A549 (cell line): ENCODE results near the gene ENPP1. TPM values are rescaled to one million over a fixed set of nuclear protein-coding genes. Genes with fewer than 3 reads are reported as not detected.

Experiments used
- ATAC-seq, 2 experiments: fragments of 200-7000 bp in 1 of 2; fragments of >200 bp in 1 of 2; cut with Nextera tagmentation in 1 of 2; cut with Tn5 transposase in 1 of 2; 3 replicates each; pipeline versions ENCODE4 v1.8.0 to v1.9.1; 2018 to 2020; ENCODE audit warnings: mild to moderate bottlenecking in 1 of 2, moderate library complexity in 1 of 2
- CTCF ChIA-PET: fragments of 300-600 bp; sonication (Branson Sonifier 250); formaldehyde crosslinking; extraction: SDS; loops from one replicate; lab custom pipeline; 2021; ENCODE audit warnings: antibody characterized with exemption, inconsistent platforms; lab: Yijun Ruan, JAX
- POLR2A ChIA-PET: fragments of 350-600 bp; formaldehyde crosslinking; extraction: SDS; loops from one replicate; lab custom pipeline; 2021; ENCODE audit warnings: antibody characterized with exemption, inconsistent platforms; lab: Yijun Ruan, JAX
- DNase-seq, 2 experiments: peaks; one replicate each; pipeline versions ENCODE4 v3.0.0 to v3.0.0-alpha.2; 2011 to 2016; ENCODE audit warnings: low read depth in 1 of 2, low spot score in 1 of 2
- FAIRE-seq: peaks from 2 replicates; lab custom pipeline; 2011; peaks lifted over from hg19 to GRCh38; lab: Jason Lieb, UNC
- H3K27ac ChIP-seq, 2 experiments: fragments of >200 bp; sonication (Bioruptor Twin); formaldehyde crosslinking; 3 replicates each; pipeline ENCODE4 v1.5.1; 2016 to 2017
- H3K4me1 ChIP-seq: fragments of >200 bp; sonication (Bioruptor Twin); formaldehyde crosslinking; 3 replicates; pipeline ENCODE4 v1.6.1; 2016
- H3K4me2 ChIP-seq: fragments of >200 bp; sonication (Bioruptor Twin); formaldehyde crosslinking; 3 replicates; pipeline ENCODE4 v1.6.1; 2016
- H3K4me3 ChIP-seq: fragments of >200 bp; sonication (Bioruptor Twin); formaldehyde crosslinking; 3 replicates; pipeline ENCODE4 v1.5.1; 2016
- H3K9me3 ChIP-seq: fragments of >200 bp; sonication (Bioruptor Twin); formaldehyde crosslinking; 3 replicates; pipeline ENCODE4 v1.6.1; 2016
- CHD2 ChIP-seq: fragments of 150-350 bp; IDR thresholded peaks from 2 replicates; pipeline ENCODE4 v1.6.1; 2014; ENCODE audit warnings: low read length; ENCODE audit not compliant: partially characterized antibody
- FOXS1 ChIP-seq: fragments of 250-450 bp; sonication (Bioruptor Pico); IDR thresholded peaks from 2 replicates; pipeline ENCODE4 v1.5.0; 2020; ENCODE audit warnings: mild to moderate bottlenecking, moderate library complexity
- GATA3 ChIP-seq: IDR thresholded peaks from 2 replicates; pipeline ENCODE4 v1.6.1; 2012; ENCODE audit warnings: borderline replicate concordance
- HDAC2 ChIP-seq: fragments of 200-600 bp; sonication (generic); IDR thresholded peaks from 2 replicates; pipeline ENCODE4 v1.6.1; 2016
- HOXA7 ChIP-seq: fragments of 250-450 bp; sonication (Bioruptor Pico); IDR thresholded peaks from 2 replicates; pipeline ENCODE4 v1.5.0; 2020; ENCODE audit warnings: mild to moderate bottlenecking, moderate library complexity
- HOXB13 ChIP-seq: fragments of 250-450 bp; sonication (Bioruptor Pico); IDR thresholded peaks from 2 replicates; pipeline ENCODE4 v1.5.0; 2020; ENCODE audit warnings: low read depth, mild to moderate bottlenecking, moderate library complexity
- JUN ChIP-seq, 2 experiments: fragments of >200 bp; sonication (Bioruptor Twin); formaldehyde crosslinking; IDR thresholded peaks; 2 replicates in 1 of 2; 3 replicates in 1 of 2; pipeline ENCODE4 v1.6.1; 2016 to 2017
- KDM1A ChIP-seq: fragments of 200-600 bp; sonication (generic); IDR thresholded peaks from 2 replicates; pipeline ENCODE4 v1.6.1; 2016; ENCODE audit warnings: low read depth, mild to moderate bottlenecking
- KDM5A ChIP-seq: fragments of 200-600 bp; sonication (generic); IDR thresholded peaks from 2 replicates; pipeline ENCODE4 v1.6.1; 2016; ENCODE audit warnings: antibody characterized with exemption, mild to moderate bottlenecking
- MAFK ChIP-seq: fragments of 450-650 bp; IDR thresholded peaks from 2 replicates; pipeline ENCODE4 v1.6.1; 2014; ENCODE audit not compliant: partially characterized antibody
- MAZ ChIP-seq: fragments of 150-350 bp; IDR thresholded peaks from 2 replicates; pipeline ENCODE4 v1.6.1; 2014; ENCODE audit warnings: antibody characterized with exemption, low read depth, low read length, borderline replicate concordance
- MYC ChIP-seq: IDR thresholded peaks from 2 replicates; pipeline ENCODE4 v1.6.1; 2012; ENCODE audit warnings: mild to moderate bottlenecking, inconsistent platforms, low read length, improper control_type of control experiment, borderline replicate concordance
- PHF8 ChIP-seq: fragments of 200-600 bp; sonication (generic); IDR thresholded peaks from 2 replicates; pipeline ENCODE4 v1.6.1; 2016; ENCODE audit warnings: low read depth, mild to moderate bottlenecking, antibody characterized with exemption, moderate library complexity, borderline replicate concordance
- POLR2AphosphoS2 ChIP-seq: conservative IDR thresholded peaks from 2 replicates; pipeline ENCODE4 v1.6.1; 2012; ENCODE audit warnings: low read length, improper control_type of control experiment, inconsistent platforms
- RARB ChIP-seq: fragments of 250-450 bp; sonication (Bioruptor Pico); IDR thresholded peaks from 2 replicates; pipeline ENCODE4 v1.8.0; 2021; ENCODE audit warnings: mild to moderate bottlenecking, moderate library complexity
- RCOR1 ChIP-seq: fragments of 150-350 bp; IDR thresholded peaks from 2 replicates; pipeline ENCODE4 v1.6.1; 2014; ENCODE audit warnings: antibody characterized with exemption, low read length, low read depth
- RNF2 ChIP-seq: fragments of 200-600 bp; sonication (generic); IDR thresholded peaks from 2 replicates; pipeline ENCODE4 v1.6.1; 2016; ENCODE audit warnings: low read depth, mild to moderate bottlenecking, antibody characterized with exemption, moderate library complexity, borderline replicate concordance
- SMC3 ChIP-seq: fragments of >200 bp; sonication (Bioruptor Twin); formaldehyde crosslinking; IDR thresholded peaks from 3 replicates; pipeline ENCODE4 v1.6.1; 2018; ENCODE audit warnings: inconsistent platforms
- SREBF2 ChIP-seq: fragments of 450-650 bp; IDR thresholded peaks from 2 replicates; pipeline ENCODE4 v1.6.1; 2014; ENCODE audit warnings: mild to moderate bottlenecking, moderate library complexity
- TP53 ChIP-seq: fragments of 250-450 bp; sonication (Bioruptor Pico); IDR thresholded peaks from 2 replicates; pipeline ENCODE4 v1.5.0; 2021; ENCODE audit warnings: mild to moderate bottlenecking, moderate library complexity
- USF2 ChIP-seq: fragments of 450-650 bp; IDR thresholded peaks from 2 replicates; pipeline ENCODE4 v1.6.1; 2014; ENCODE audit warnings: antibody characterized with exemption
- ZC3H11A ChIP-seq: fragments of 450-650 bp; IDR thresholded peaks from 2 replicates; pipeline ENCODE4 v1.6.1; 2014; ENCODE audit warnings: antibody characterized with exemption, mild to moderate bottlenecking
- ZFP36 ChIP-seq: fragments of 450-650 bp; IDR thresholded peaks from 2 replicates; pipeline ENCODE4 v1.6.1; 2014; ENCODE audit warnings: borderline replicate concordance; ENCODE audit not compliant: partially characterized antibody
- WGBS: methylation state at CpG from one replicate; pipeline ENCODE4 v1.1.6; 2017; ENCODE audit errors: missing lambda C conversion rate; 5-methylcytosine and 5-hydroxymethylcytosine counted together
- polyA plus RNA-seq, 4 experiments: library from polyadenylated mRNA; depleted of rRNA in 3 of 4; stranded (reverse); fragments of >200 nt; fragmentation: RNase III in 1 of 4; extraction: RNeasy Plus Mini Kit Qiagen cat#74134 plus additional on column Dnase treatment in 1 of 4; gene quantifications; 2 replicates in 3 of 4; 3 replicates in 1 of 4; pipeline ENCODE4 v1.2.3, GENCODE V29; 2011 to 2017
- TF ChIP-seq, protein P1 (sequence below): fragments of 250-450 bp; sonication (Bioruptor Pico); IDR thresholded peaks from 2 replicates; pipeline ENCODE4 v1.5.0; 2020; ENCODE audit warnings: low read depth, mild to moderate bottlenecking, moderate library complexity
- TF ChIP-seq, protein P2 (sequence below): IDR thresholded peaks from 2 replicates; pipeline ENCODE4 v1.6.1; 2012; ENCODE audit warnings: low read depth, borderline replicate concordance
- TF ChIP-seq, protein P3 (sequence below): IDR thresholded peaks from 2 replicates; pipeline ENCODE4 v1.6.1; 2012

The ENPP1 gene
- polyA plus RNA-seq, 2 of the 4 experiments (the other 2 are of a cell fraction), result 0.97 to 5.3 TPM

GRCh38 chr6:131916847-131917246 is 109.0 kb downstream of the ENPP1 start:
- POLR2A ChIA-PET, result no interaction called here
- no peak for FAIRE-seq

DNA sequence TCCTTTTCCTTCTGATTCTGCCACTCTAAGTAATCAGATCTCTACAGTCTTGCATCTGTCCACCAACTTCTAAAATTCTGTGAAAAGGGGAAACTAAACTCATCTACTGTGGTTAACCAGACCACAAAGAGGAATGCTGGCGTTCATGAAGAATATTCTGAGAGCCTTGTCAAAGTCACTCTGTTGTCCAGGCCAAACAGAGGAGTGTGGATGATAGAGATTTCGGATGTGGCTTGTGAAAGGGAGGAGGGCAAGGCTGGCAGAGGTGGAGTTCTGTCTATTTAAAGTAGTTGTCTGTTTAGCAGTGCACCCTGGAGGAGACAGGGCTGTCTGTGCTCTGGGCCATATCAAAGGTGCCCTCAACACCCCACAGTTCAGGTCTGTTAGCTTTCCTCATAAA is 109.5 kb downstream of the ENPP1 start:
- H3K4me1 ChIP-seq, result no peaks in the 10 kb centered on the region
- no peak overlapping the region for H3K4me3 ChIP-seq
- no peak overlapping the region for H3K27ac ChIP-seq
- DNase-seq, result no peak
- H3K4me2 ChIP-seq, result no peak overlapping the region
- WGBS, result 53% methylated on average over 2 of the region's 2 CpGs
- no peak for ATAC-seq
- no peak for FAIRE-seq
- no peaks in the 10 kb centered on the region; the same call in 2 of the 3 replicates for H3K9me3 ChIP-seq
- ChIA-PET CTCF (interaction anchor here (0.7 to 4.1 kb wide), 8 partner anchors 8 to 381 kb away, joined by 3 to 27 read pairs (median 6); no protein-coding TSS in a partner anchor), POLR2A (no interaction called here)
- TF ChIP-seq HDAC2, result no peak
- no peak for TF ChIP-seq RARB (CRISPR knock-in tag)
- no peak for TF ChIP-seq RCOR1
- TF ChIP-seq ZC3H11A, result no peak
- no peak for TF ChIP-seq USF2
- TF ChIP-seq FOXS1 (CRISPR knock-in tag), result no peak
- no peak for TF ChIP-seq MAFK
- TF ChIP-seq ZFP36, result no peak
- TF ChIP-seq RNF2, result no peak
- no peak for TF ChIP-seq HOXB13
- no peak for TF ChIP-seq CHD2
- no peak for TF ChIP-seq MYC
- TF ChIP-seq, protein P1, sequence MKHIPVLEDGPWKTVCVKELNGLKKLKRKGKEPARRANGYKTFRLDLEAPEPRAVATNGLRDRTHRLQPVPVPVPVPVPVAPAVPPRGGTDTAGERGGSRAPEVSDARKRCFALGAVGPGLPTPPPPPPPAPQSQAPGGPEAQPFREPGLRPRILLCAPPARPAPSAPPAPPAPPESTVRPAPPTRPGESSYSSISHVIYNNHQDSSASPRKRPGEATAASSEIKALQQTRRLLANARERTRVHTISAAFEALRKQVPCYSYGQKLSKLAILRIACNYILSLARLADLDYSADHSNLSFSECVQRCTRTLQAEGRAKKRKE (CRISPR knock-in tag), result no peak
- no peak for TF ChIP-seq MAZ
- TF ChIP-seq KDM5A, result no peak
- TF ChIP-seq JUN (IDR thresholded peaks at IDR 0.05), result no peak

More at GRCh38 chr6:131916847-131917246, 109.0 kb downstream of the ENPP1 start:
- WGBS, result 15% methylated on average over 2 of the region's 2 CpGs
- Histone ChIP-seq H3K9me3 (no peaks in the 10 kb centered on the region), H3K27ac (no peak overlapping the region), H3K4me1 (no peaks in the 10 kb centered on the region), H3K4me2 (no peak overlapping the region), H3K4me3 (no peak overlapping the region)
- CTCF ChIA-PET, result interaction anchor here (2.1 to 4.1 kb wide), 6 partner anchors 9 to 384 kb away, joined by 4 to 32 read pairs (median 14); no protein-coding TSS in a partner anchor
- DNase-seq, result no peak
- no peak for TF ChIP-seq RARB (CRISPR knock-in tag)
- TF ChIP-seq FOXS1 (CRISPR knock-in tag), result no peak
- no peak for TF ChIP-seq GATA3
- TF ChIP-seq SMC3, result no peak
- no peak for TF ChIP-seq POLR2AphosphoS2
- TF ChIP-seq, protein P2, sequence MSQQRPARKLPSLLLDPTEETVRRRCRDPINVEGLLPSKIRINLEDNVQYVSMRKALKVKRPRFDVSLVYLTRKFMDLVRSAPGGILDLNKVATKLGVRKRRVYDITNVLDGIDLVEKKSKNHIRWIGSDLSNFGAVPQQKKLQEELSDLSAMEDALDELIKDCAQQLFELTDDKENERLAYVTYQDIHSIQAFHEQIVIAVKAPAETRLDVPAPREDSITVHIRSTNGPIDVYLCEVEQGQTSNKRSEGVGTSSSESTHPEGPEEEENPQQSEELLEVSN, result no peak
- TF ChIP-seq, protein P3, sequence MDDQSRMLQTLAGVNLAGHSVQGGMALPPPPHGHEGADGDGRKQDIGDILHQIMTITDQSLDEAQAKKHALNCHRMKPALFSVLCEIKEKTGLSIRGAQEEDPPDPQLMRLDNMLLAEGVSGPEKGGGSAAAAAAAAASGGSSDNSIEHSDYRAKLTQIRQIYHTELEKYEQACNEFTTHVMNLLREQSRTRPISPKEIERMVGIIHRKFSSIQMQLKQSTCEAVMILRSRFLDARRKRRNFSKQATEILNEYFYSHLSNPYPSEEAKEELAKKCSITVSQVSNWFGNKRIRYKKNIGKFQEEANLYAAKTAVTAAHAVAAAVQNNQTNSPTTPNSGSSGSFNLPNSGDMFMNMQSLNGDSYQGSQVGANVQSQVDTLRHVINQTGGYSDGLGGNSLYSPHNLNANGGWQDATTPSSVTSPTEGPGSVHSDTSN, result no peak
- TF ChIP-seq SREBF2, result no peak
- TF ChIP-seq JUN (IDR thresholded peaks at IDR 0.05), result no peak
- TF ChIP-seq RNF2, result no peak
- TF ChIP-seq TP53 (CRISPR knock-in tag), result no peak
- no peak for TF ChIP-seq PHF8
- no peak for TF ChIP-seq HOXA7 (CRISPR knock-in tag)
- TF ChIP-seq KDM1A, result no peak
- no peak for TF ChIP-seq HOXB13
- ATAC-seq, result no peak
